Muscle layer of duodenum (tissue), 2 donors: ENCODE measurements around the gene GET4.

Source experiments
- H3K27ac ChIP-seq: one replicate; pipeline ENCODE4 v1.7.0; 2013; ENCODE audit warnings: mild to moderate bottlenecking, low read length
- H3K27me3 ChIP-seq: one replicate; pipeline ENCODE4 v1.7.0; 2013; ENCODE audit warnings: low read depth, mild to moderate bottlenecking, control low read depth, low read length
- H3K36me3 ChIP-seq, 2 donors: one replicate each; pipeline ENCODE4 v1.7.0; 2013; ENCODE audit warnings: low read length in 2 of 2, control low read depth in 1 of 2, mild to moderate bottlenecking in 1 of 2; ENCODE audit not compliant: insufficient read depth in 2 of 2, control insufficient read depth in 1 of 2
- H3K4me1 ChIP-seq, 2 donors: one replicate each; pipeline ENCODE4 v1.7.0; 2013; ENCODE audit warnings: low read length in 2 of 2, mild to moderate bottlenecking in 2 of 2, control low read depth in 1 of 2, moderate library complexity in 1 of 2; ENCODE audit not compliant: insufficient read depth in 2 of 2, control insufficient read depth in 1 of 2
- H3K4me3 ChIP-seq, 2 donors: one replicate each; pipeline ENCODE4 v1.7.0; 2013; ENCODE audit warnings: low read length in 2 of 2, low read depth in 1 of 2, mild to moderate bottlenecking in 1 of 2
- H3K9me3 ChIP-seq, 2 donors: one replicate each; pipeline ENCODE4 v1.7.0; 2013; ENCODE audit warnings: low read length in 2 of 2, control low read depth in 1 of 2, mild to moderate bottlenecking in 1 of 2; ENCODE audit not compliant: control insufficient read depth in 1 of 2
- donor health status: healthy.

The GET4 gene

DNA sequence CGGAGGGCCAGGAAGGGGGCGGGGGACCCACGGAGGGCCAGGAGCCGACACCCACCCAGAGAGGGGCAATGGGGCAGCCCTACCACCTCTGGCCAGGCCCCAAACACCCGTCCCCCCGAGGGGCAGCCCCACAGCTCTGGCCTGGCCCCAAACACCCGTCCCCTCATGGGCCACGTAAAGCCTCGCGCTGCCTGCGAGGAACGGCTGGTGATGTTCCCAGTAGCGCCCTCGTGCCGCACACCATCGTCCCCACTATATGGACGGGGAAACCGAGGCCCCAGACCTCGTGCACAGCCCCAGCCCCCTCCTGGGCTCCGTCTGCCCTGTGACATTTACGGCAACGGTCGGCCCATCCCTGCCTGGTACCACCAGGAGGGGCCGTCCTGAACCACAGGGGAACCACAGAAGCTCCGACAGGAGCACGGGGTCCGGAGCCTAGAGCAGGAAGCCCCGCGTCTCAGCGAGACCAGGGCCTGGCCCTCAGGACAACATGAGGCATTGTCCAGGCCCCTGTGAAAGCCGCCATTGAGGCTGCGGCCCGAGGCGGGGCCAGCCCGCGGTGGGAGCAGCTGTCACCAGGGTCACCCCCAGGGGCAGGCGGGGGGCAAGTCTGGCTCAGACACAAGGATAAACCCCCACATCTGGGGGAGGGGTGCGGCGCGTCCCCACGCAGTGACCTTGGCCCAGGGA lies 35.6 kb downstream of the GET4 start:
- Histone ChIP-seq H3K27me3 (no peaks in the 10 kb centered on the region), H3K9me3 (no peaks in the 10 kb centered on the region), H3K4me3 (no peak overlapping the region), H3K27ac (no peak overlapping the region), H3K4me1 (peaks cover 0 to 19% of the 10 kb centered on the region in 2 donors), H3K36me3 (no peaks in the 10 kb centered on the region)

GRCh38 chr7:913736-914520 lies 37.6 kb downstream of the GET4 start:
- Histone ChIP-seq H3K4me3 (no peak overlapping the region), H3K4me1 (peaks cover 0 to 19% of the 10 kb centered on the region in 2 donors), H3K27me3 (no peaks in the 10 kb centered on the region), H3K36me3 (peaks cover 0 to 5% of the 10 kb centered on the region in 2 donors), H3K9me3 (no peaks in the 10 kb centered on the region), H3K27ac (no peak overlapping the region)

GRCh38 chr7:914521-915194 lies 38.3 kb downstream of the GET4 start:
- H3K4me1 ChIP-seq: peaks cover 0 to 15% of the 10 kb centered on the region in 2 donors
- no peak overlapping the region for H3K4me3 ChIP-seq
- no peak overlapping the region for H3K27ac ChIP-seq
- H3K36me3 ChIP-seq: peaks cover 0 to 5% of the 10 kb centered on the region in 2 donors
- no peaks in the 10 kb centered on the region for H3K9me3 ChIP-seq
- H3K27me3 ChIP-seq: no peaks in the 10 kb centered on the region

GRCh38 chr7:915291-916218 lies 39.2 kb downstream of the GET4 start:
- Histone ChIP-seq H3K27ac (no peak overlapping the region), H3K36me3 (peaks cover 0 to 5% of the 10 kb centered on the region in 2 donors), H3K27me3 (no peaks in the 10 kb centered on the region), H3K9me3 (no peaks in the 10 kb centered on the region), H3K4me3 (no peak overlapping the region), H3K4me1 (peaks cover 0 to 8% of the 10 kb centered on the region in 2 donors)

GRCh38 chr7:916291-916941 lies 40.1 kb downstream of the GET4 start:
- H3K4me3 ChIP-seq: no peak overlapping the region
- no peak overlapping the region for H3K27ac ChIP-seq
- peaks cover 0 to 8% of the 10 kb centered on the region in 2 donors for H3K4me1 ChIP-seq
- no peaks in the 10 kb centered on the region for H3K27me3 ChIP-seq
- peaks cover 0 to 5% of the 10 kb centered on the region in 2 donors for H3K36me3 ChIP-seq
- H3K9me3 ChIP-seq: no peaks in the 10 kb centered on the region

DNA sequence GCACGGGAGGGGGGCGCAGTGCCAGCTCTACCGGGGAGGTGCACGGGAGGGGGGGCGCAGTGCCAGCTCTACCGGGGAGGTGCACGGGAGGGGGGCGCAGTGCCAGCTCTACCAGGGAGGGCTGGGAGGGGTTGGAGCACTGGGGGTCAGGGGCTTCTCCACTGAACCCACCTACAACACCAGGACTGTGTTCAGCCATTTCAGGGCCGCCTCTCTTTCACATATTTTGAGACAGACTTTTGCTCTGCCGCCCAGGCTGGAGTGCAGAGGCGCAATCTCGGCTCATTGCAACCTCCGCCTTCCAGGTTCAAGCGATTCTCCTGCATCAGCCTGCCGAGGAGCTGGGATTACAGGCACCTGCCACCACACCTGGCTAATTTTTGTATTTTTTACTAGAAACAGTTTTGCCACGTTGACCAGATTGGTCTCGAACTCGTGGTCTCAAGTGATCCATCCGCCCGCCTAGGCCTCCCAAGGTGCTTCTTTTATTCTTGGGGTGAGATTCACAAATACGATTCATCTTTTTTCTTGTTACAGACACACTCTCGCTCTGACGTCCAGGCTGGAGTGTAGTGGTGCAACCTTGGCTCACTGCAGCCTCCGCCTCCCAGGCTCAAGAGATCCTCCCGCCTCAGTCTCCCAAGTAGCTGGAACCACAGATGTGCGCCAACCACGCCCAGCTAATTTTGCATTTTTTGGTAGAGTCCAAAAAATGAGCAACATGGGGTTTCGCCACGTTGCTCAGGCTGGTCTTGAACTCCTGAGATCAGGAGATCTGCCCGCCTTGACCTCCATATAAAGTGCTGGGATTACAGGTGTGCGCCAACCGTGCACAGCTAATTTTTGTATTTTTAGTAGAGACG lies 41.1 kb downstream of the GET4 start:
- Histone ChIP-seq H3K4me1 (peaks cover 0 to 14% of the 10 kb centered on the region in 2 donors), H3K4me3 (no peak overlapping the region), H3K9me3 (no peaks in the 10 kb centered on the region), H3K27ac (no peak overlapping the region), H3K27me3 (no peaks in the 10 kb centered on the region), H3K36me3 (peaks cover 0 to 5% of the 10 kb centered on the region in 2 donors)

GRCh38 chr7:918118-918425 lies 41.7 kb downstream of the GET4 start:
- Histone ChIP-seq H3K9me3 (no peaks in the 10 kb centered on the region), H3K36me3 (peaks cover 0 to 5% of the 10 kb centered on the region in 2 donors)

DNA sequence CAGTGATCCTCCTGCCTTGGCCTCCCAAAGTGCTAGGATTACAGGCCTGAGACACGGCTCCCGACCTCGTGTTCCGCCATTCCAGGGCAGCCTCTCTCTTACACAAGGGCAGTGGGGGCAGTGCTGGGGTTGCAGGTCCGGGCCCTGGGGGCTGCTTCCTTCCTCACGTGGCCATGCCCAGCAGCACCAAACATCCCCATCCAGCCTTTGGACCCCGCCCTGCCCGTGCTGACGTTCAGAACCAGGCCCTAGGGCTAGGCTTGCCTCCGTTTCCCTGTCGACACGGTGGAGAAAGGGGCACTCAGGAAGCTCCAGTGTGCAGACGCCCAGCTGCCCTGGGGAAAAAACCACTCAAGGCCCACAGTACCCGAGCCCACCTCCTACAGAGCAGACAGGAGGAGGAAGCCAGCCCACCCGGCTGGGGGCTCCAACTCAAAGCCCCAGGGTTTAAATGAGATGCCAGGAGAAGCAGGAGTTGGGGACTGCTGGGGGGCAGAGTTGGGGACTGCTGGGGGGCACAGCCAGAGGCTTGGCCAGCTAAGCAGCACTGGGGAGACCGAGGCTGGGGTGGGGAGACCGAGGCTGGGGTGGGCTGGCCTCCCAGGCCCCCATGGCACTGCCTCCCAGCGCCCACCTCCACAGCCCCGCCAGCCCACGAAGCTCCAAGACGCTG lies 42.2 kb downstream of the GET4 start:
- no peak overlapping the region for H3K27ac ChIP-seq
- H3K36me3 ChIP-seq: peaks cover 0 to 5% of the 10 kb centered on the region in 2 donors
- H3K9me3 ChIP-seq: no peaks in the 10 kb centered on the region
- H3K4me3 ChIP-seq: no peak overlapping the region
- H3K27me3 ChIP-seq: no peaks in the 10 kb centered on the region
- H3K4me1 ChIP-seq: peaks cover 0 to 17% of the 10 kb centered on the region in 2 donors

More at GRCh38 chr7:918118-918425, 41.7 kb downstream of the GET4 start:
- Histone ChIP-seq H3K27me3 (no peaks in the 10 kb centered on the region), H3K4me3 (no peak overlapping the region), H3K27ac (no peak overlapping the region), H3K4me1 (peaks cover 0 to 14% of the 10 kb centered on the region in 2 donors)

- peaks cover 0 to 22% of the 10 kb centered on the region in 2 donors for H3K4me1 ChIP-seq
- H3K27ac ChIP-seq: no peak overlapping the region
- H3K27me3 ChIP-seq: no peaks in the 10 kb centered on the region
Measured at GRCh38 chr7:919114-919442, 42.7 kb downstream of the GET4 start.

More at GRCh38 chr7:919114-919442, 42.7 kb downstream of the GET4 start:
- Histone ChIP-seq H3K9me3 (no peaks in the 10 kb centered on the region), H3K36me3 (peaks cover 0 to 5% of the 10 kb centered on the region in 2 donors), H3K4me3 (no peak overlapping the region)
